Erythroblast (primary cell): Measurements from ENCODE around the gene NFAT5.

Experiments
- GATA1 ChIP-seq: IDR thresholded peaks from 2 replicates; pipeline ENCODE4 v1.6.1; 2011; ENCODE audit warnings: low read depth, mild to moderate bottlenecking, control low read depth, low read length, moderate library complexity
- POLR2A ChIP-seq: IDR thresholded peaks from 2 replicates; pipeline ENCODE4 v1.6.1; 2011; ENCODE audit warnings: mild to moderate bottlenecking, low read length

DNA sequence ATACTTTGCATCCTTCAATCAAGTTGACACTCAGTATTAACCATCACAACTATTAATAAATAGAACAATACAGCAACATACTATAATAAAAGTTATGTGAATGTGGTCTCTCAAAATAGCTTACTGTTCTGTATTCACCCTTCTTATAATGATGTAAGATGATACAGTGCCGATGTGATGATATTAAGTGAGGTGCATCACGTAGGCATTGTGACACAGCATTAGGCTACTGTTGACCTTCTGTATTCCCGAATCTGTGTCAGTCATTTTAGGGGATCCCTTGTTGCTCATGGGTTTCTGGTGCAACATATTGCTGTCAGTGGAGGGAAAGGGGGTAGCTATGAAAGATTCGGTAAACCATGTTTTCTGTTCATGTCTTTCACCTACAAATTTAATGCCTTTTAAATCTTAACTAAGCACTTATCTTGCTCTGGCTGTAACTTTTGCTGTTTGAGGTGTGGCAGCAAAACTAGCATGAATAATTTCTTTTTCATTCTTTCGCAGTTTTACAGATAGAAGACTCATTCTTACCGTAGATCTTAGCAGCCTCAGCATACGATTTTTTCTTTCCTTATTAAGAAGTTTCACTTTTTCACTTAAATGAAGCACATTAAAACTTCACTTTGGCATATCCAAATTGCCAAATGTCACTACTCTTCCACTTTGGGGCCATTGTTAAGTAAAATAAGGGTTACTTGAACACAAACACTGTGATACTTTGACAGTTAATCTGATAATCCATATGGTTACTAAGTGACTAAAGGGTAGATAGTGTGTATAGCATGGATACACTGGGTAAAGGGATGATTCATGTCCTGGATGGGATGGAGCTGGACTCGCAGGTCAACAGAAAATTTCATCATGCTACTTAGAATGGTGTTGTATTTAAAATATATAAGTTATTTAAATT is 29.6 kb downstream of the NFAT5 start:
- TF ChIP-seq POLR2A: no peak
- TF ChIP-seq GATA1: no peak
